SU-DHL-6 (cell line): Measurements from ENCODE around the gene RAB37.

Experiments used
- H2AFZ ChIP-seq: fragments of 200-600 bp; sonication (generic); 2 replicates; pipeline ENCODE4 v1.6.1; 2014; ENCODE audit warnings: low read depth, mild to moderate bottlenecking, moderate library complexity, mixed read lengths, antibody characterized with exemption, low read length; ENCODE audit not compliant: severe bottlenecking
- H3F3A ChIP-seq: fragments of 200-600 bp; shearing (Covaris generic); 2 replicates; pipeline ENCODE4 v1.6.0; 2016; ENCODE audit warnings: antibody characterized with exemption, mild to moderate bottlenecking; ENCODE audit not compliant: insufficient read depth
- H3K27ac ChIP-seq: fragments of 200-600 bp; sonication (generic); 2 replicates; pipeline ENCODE4 v1.5.1; 2016; ENCODE audit warnings: low read depth, mild to moderate bottlenecking, low read length, moderate library complexity, mixed read lengths
- H3K27me3 ChIP-seq: fragments of 200-600 bp; sonication (generic), shearing (Covaris generic); 2 replicates; pipeline ENCODE4 v1.6.0; 2014; ENCODE audit warnings: mild to moderate bottlenecking, low read length
- H3K36me3 ChIP-seq: fragments of 200-600 bp; sonication (generic); 2 replicates; pipeline ENCODE4 v1.6.1; 2014; ENCODE audit warnings: mild to moderate bottlenecking, low read length, mixed read lengths
- H3K4me2 ChIP-seq: fragments of 300-600, 200-600 bp; shearing (Covaris generic), sonication (generic); 2 replicates; pipeline ENCODE4 v1.6.0; 2014; ENCODE audit warnings: low read length, low read depth, mild to moderate bottlenecking; ENCODE audit not compliant: poor library complexity, severe bottlenecking
- H3K4me3 ChIP-seq: fragments of 200-600 bp; sonication (generic); 2 replicates; pipeline ENCODE4 v1.5.1; 2014; ENCODE audit warnings: antibody characterized with exemption, low read length, mild to moderate bottlenecking, mixed read lengths; ENCODE audit not compliant: insufficient read depth, poor library complexity, severe bottlenecking
- H3K79me2 ChIP-seq: fragments of 200-600 bp; sonication (generic); 2 replicates; pipeline ENCODE4 v1.6.1; 2014; ENCODE audit warnings: mild to moderate bottlenecking, low read length, moderate library complexity; ENCODE audit not compliant: insufficient read depth
- H3K9ac ChIP-seq: fragments of 200-600 bp; sonication (generic); 2 replicates; pipeline ENCODE4 v1.7.0; 2014; ENCODE audit warnings: mild to moderate bottlenecking, low read length
- H3K9me2 ChIP-seq: fragments of 200-600 bp; sonication (generic); replicated peaks from 2 replicates; pipeline ENCODE4 v1.6.1; 2014; ENCODE audit warnings: low read length; ENCODE audit not compliant: insufficient read depth
- H3K9me3 ChIP-seq: fragments of 200-600 bp; sonication (generic); 2 replicates; pipeline ENCODE4 v1.6.1; 2014; ENCODE audit warnings: low read length, mixed read lengths; ENCODE audit not compliant: insufficient read depth
- H4K20me1 ChIP-seq: fragments of 200-600 bp; sonication (generic); 2 replicates; pipeline ENCODE4 v1.6.1; 2014; ENCODE audit warnings: low read depth, mild to moderate bottlenecking, antibody characterized with exemption, low read length, moderate library complexity, mixed read lengths
- CTCF ChIP-seq: fragments of 200-600 bp; sonication (generic); IDR thresholded peaks from one replicate; pipeline ENCODE4 v1.5.1; 2017; ENCODE audit warnings: antibody characterized with exemption, mild to moderate bottlenecking, low read length, moderate library complexity; ENCODE audit not compliant: insufficient read depth, poor library complexity, severe bottlenecking
- EZH2phosphoT487 ChIP-seq: fragments of 200-600 bp; sonication (generic), shearing (Covaris generic); conservative IDR thresholded peaks from 2 replicates; pipeline ENCODE4 v1.6.1; 2018; ENCODE audit warnings: mild to moderate bottlenecking, antibody characterized with exemption, low read length, moderate library complexity, mixed read lengths

RAB37 gene

GRCh38 chr17:74729866-74730265 is 7.2 kb upstream of the RAB37 start:
- no peak overlapping the region for H2AFZ ChIP-seq
- no peaks in the 10 kb centered on the region for H3K9me2 ChIP-seq
- no peak for TF ChIP-seq CTCF
- no peak for TF ChIP-seq EZH2phosphoT487
- H3K4me3 ChIP-seq, result no peak overlapping the region
- H3K27me3 ChIP-seq, result no peaks in the 10 kb centered on the region
- H3K9ac ChIP-seq, result no peak overlapping the region
- H3K9me3 ChIP-seq, result peaks cover 11% of the 10 kb centered on the region; the same call in 1 of the 2 replicates
- no peak overlapping the region for H3K4me2 ChIP-seq
- no peaks in the 10 kb centered on the region for H3K79me2 ChIP-seq
- no peaks in the 10 kb centered on the region for H3F3A ChIP-seq
- H4K20me1 ChIP-seq, result no peaks in the 10 kb centered on the region
- no peak overlapping the region for H3K27ac ChIP-seq
- no peaks in the 10 kb centered on the region for H3K36me3 ChIP-seq

- Histone ChIP-seq H2AFZ (no peak overlapping the region), H3K4me3 (no peak overlapping the region), H3K27me3 (no peaks in the 10 kb centered on the region), H3K9me2 (no peaks in the 10 kb centered on the region), H3F3A (no peaks in the 10 kb centered on the region), H3K9ac (no peak overlapping the region), H4K20me1 (no peaks in the 10 kb centered on the region), H3K79me2 (no peaks in the 10 kb centered on the region), H3K9me3 (peaks cover 11% of the 10 kb centered on the region; the same call in 1 of the 2 replicates), H3K36me3 (no peaks in the 10 kb centered on the region), H3K4me2 (no peak overlapping the region), H3K27ac (no peak overlapping the region)
- TF ChIP-seq CTCF, result no peak
- no peak for TF ChIP-seq EZH2phosphoT487
These were observed 6.3 kb upstream of the RAB37 start for GRCh38 chr17:74730491-74731346.

- Histone ChIP-seq H3K27me3 (no peaks in the 10 kb centered on the region), H3K36me3 (no peaks in the 10 kb centered on the region), H3K9ac (no peak overlapping the region), H3K9me2 (no peaks in the 10 kb centered on the region), H3K79me2 (no peaks in the 10 kb centered on the region), H2AFZ (no peak overlapping the region), H3K4me2 (no peak overlapping the region), H4K20me1 (no peaks in the 10 kb centered on the region), H3K4me3 (no peak overlapping the region), H3K27ac (no peak overlapping the region), H3F3A (no peaks in the 10 kb centered on the region), H3K9me3 (peaks cover 11% of the 10 kb centered on the region; the same call in 1 of the 2 replicates)
- no peak for TF ChIP-seq EZH2phosphoT487
These were observed 5.8 kb upstream of the RAB37 start for GRCh38 chr17:74731347-74731605.
